HEK293 (cell line): ENCODE results near the gene TMEM200A.

Experiments
- CTCF ChIP-seq: fragments of 450-650 bp; formaldehyde crosslinking; IDR thresholded peaks from 2 replicates; pipeline ENCODE4 v1.5.1; 2016; ENCODE audit warnings: missing biosample characterization, missing genetic modification characterization
- SALL2 ChIP-seq: fragments of 450-650 bp; formaldehyde crosslinking; IDR thresholded peaks from 2 replicates; pipeline ENCODE4 v1.5.0; 2017; ENCODE audit warnings: missing biosample characterization, mild to moderate bottlenecking, missing genetic modification characterization, borderline replicate concordance
- YY1 ChIP-seq: fragments of 450-650 bp; formaldehyde crosslinking; IDR thresholded peaks from 2 replicates; pipeline ENCODE4 v1.5.1; 2018; ENCODE audit warnings: missing biosample characterization, missing genetic modification characterization
- ZNF133 ChIP-seq: fragments of 450-650 bp; formaldehyde crosslinking; IDR thresholded peaks from 2 replicates; pipeline ENCODE4 v1.5.1; 2016; ENCODE audit warnings: missing biosample characterization, missing genetic modification characterization
- ZNF18 ChIP-seq: fragments of 450-650 bp; formaldehyde crosslinking; IDR thresholded peaks from 2 replicates; pipeline ENCODE4 v1.5.1; 2016; ENCODE audit warnings: missing biosample characterization, missing genetic modification characterization
- ZNF561 ChIP-seq: fragments of 450-650 bp; IDR thresholded peaks from 2 replicates; pipeline ENCODE4 v1.5.1; 2018; ENCODE audit warnings: missing biosample characterization, missing genetic modification characterization, borderline replicate concordance
- ZNF701 ChIP-seq: fragments of 450-650 bp; formaldehyde crosslinking; IDR thresholded peaks from 2 replicates; pipeline ENCODE4 v1.5.1; 2016; ENCODE audit warnings: missing biosample characterization, missing genetic modification characterization
- TF ChIP-seq, protein P1 (sequence below): sonication (generic); formaldehyde crosslinking; IDR thresholded peaks from 2 replicates; pipeline ENCODE4 v1.8.1; 2022; ENCODE audit warnings: mild to moderate bottlenecking, moderate library complexity, missing genetic modification reagents
- TF ChIP-seq, protein P2 (sequence below): fragments of 450-650 bp; formaldehyde crosslinking; IDR thresholded peaks from 2 replicates; pipeline ENCODE4 v1.5.1; 2016; ENCODE audit warnings: missing biosample characterization, missing genetic modification characterization

- no peak for TF ChIP-seq ZNF18 (tag by site-specific recombination)
- TF ChIP-seq SALL2 (tag by site-specific recombination): no peak
- TF ChIP-seq, protein P1, sequence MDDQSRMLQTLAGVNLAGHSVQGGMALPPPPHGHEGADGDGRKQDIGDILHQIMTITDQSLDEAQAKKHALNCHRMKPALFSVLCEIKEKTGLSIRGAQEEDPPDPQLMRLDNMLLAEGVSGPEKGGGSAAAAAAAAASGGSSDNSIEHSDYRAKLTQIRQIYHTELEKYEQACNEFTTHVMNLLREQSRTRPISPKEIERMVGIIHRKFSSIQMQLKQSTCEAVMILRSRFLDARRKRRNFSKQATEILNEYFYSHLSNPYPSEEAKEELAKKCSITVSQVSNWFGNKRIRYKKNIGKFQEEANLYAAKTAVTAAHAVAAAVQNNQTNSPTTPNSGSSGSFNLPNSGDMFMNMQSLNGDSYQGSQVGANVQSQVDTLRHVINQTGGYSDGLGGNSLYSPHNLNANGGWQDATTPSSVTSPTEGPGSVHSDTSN (CRISPR knock-in tag): no peak
- no peak for TF ChIP-seq ZNF133 (tag by site-specific recombination)
- TF ChIP-seq CTCF: no peak
- TF ChIP-seq ZNF561: no peak
- TF ChIP-seq, protein P2, sequence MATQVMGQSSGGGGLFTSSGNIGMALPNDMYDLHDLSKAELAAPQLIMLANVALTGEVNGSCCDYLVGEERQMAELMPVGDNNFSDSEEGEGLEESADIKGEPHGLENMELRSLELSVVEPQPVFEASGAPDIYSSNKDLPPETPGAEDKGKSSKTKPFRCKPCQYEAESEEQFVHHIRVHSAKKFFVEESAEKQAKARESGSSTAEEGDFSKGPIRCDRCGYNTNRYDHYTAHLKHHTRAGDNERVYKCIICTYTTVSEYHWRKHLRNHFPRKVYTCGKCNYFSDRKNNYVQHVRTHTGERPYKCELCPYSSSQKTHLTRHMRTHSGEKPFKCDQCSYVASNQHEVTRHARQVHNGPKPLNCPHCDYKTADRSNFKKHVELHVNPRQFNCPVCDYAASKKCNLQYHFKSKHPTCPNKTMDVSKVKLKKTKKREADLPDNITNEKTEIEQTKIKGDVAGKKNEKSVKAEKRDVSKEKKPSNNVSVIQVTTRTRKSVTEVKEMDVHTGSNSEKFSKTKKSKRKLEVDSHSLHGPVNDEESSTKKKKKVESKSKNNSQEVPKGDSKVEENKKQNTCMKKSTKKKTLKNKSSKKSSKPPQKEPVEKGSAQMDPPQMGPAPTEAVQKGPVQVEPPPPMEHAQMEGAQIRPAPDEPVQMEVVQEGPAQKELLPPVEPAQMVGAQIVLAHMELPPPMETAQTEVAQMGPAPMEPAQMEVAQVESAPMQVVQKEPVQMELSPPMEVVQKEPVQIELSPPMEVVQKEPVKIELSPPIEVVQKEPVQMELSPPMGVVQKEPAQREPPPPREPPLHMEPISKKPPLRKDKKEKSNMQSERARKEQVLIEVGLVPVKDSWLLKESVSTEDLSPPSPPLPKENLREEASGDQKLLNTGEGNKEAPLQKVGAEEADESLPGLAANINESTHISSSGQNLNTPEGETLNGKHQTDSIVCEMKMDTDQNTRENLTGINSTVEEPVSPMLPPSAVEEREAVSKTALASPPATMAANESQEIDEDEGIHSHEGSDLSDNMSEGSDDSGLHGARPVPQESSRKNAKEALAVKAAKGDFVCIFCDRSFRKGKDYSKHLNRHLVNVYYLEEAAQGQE (tag by site-specific recombination): no peak
- TF ChIP-seq ZNF701 (tag by site-specific recombination): no peak
- TF ChIP-seq YY1 (tag by site-specific recombination): no peak
These were observed 13.4 kb downstream of the TMEM200A start for GRCh38 chr6:130379223-130379622.
